Kidney epithelial cell (primary cell): Measurements from ENCODE around the gene TIMP2. TPM values are rescaled to one million over a fixed set of nuclear protein-coding genes. Genes with fewer than 3 reads are reported as not detected.

Experiments
- DNase-seq: peaks from one replicate; pipeline ENCODE4 v3.0.0-alpha.2; 2010; ENCODE audit warnings: low read depth
- H3K27me3 ChIP-seq: 2 replicates; pipeline ENCODE4 v1.6.0; 2011; ENCODE audit warnings: low read length; ENCODE audit not compliant: control insufficient read depth, insufficient read depth
- H3K36me3 ChIP-seq: 2 replicates; pipeline ENCODE4 v1.5.1; 2011; ENCODE audit warnings: low read length; ENCODE audit not compliant: control insufficient read depth, insufficient read depth
- H3K4me3 ChIP-seq: 2 replicates; pipeline ENCODE4 v1.5.1; 2011; ENCODE audit warnings: low read depth, mild to moderate bottlenecking, control low read depth, low read length
- CTCF ChIP-seq: IDR thresholded peaks from 2 replicates; pipeline ENCODE4 v1.5.1; 2011; ENCODE audit warnings: mild to moderate bottlenecking, moderate library complexity, low read length, control low read depth, inconsistent platforms; ENCODE audit not compliant: insufficient read depth, poor library complexity, severe bottlenecking
- total RNA-seq: library from RNA; depleted of rRNA; stranded (reverse); fragments of >200 nt; gene quantifications from 2 replicates; pipeline ENCODE4 v1.2.3, GENCODE V29; 2015

The TIMP2 gene
- total RNA-seq, 1 donor from 2014 or later: 130 TPM

DNA sequence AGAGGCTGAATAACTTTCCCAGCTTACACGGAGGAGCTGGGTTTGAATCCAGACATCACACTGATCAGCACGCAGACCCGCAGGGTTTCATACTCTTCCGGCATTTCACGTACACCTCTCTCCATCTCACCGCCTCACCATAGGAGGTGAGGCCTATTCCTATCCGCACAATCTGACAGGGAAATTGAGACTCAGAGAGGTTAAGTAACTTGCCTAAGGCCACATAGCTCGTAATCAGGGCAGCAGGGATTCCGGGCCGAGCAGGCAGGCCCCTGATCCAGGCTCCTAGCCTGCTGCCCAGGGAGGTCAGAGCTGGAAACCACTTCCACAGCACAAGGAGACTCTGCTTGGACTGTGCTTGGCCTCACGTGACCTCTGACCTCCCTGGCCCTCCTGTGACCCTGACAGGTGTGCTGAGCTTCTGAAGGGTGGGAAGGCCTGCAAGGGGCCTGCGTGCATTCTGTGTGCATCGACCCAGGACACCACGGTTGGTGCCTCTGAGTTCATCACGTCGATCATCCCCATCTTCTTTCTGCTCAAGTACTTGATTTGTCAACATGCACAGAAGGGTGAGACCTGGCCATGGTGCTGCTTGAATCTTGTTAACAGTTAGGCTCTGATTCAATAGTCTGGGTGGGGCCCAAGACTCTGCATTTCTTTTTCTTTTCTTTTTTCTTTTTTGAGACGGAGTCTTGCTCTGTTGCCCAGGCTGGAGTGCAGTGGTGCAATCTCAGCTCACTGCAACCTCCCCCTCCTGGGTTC lies 26.9 kb downstream of the TIMP2 start:
- peaks cover 2% of the 10 kb centered on the region for H3K36me3 ChIP-seq
- TF ChIP-seq CTCF: no peak
- H3K4me3 ChIP-seq: no peak overlapping the region
- DNase-seq: no peak
- H3K27me3 ChIP-seq: no peaks in the 10 kb centered on the region

DNA sequence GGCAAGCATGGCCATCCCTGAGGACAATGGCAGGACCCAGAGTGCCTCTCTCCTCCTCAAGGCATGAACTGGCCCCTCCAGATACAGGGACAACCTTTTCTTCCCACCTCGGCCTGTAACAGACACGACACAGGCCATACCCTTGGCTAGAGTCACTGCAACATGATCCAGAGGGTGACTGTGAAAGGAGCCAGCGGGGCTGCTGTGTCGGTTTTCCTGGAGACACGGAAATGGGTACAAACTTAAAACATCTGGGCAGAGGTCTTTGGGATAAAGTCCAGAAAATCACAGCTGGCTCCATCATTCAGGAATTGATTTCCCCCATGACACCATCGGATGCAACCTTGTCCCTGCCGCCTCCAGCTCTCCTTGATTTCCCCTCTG lies 27.5 kb downstream of the TIMP2 start:
- TF ChIP-seq CTCF: no peak
- DNase-seq: no peak
- H3K4me3 ChIP-seq: no peak overlapping the region
- H3K27me3 ChIP-seq: no peaks in the 10 kb centered on the region
- peaks cover 2% of the 10 kb centered on the region for H3K36me3 ChIP-seq

DNA sequence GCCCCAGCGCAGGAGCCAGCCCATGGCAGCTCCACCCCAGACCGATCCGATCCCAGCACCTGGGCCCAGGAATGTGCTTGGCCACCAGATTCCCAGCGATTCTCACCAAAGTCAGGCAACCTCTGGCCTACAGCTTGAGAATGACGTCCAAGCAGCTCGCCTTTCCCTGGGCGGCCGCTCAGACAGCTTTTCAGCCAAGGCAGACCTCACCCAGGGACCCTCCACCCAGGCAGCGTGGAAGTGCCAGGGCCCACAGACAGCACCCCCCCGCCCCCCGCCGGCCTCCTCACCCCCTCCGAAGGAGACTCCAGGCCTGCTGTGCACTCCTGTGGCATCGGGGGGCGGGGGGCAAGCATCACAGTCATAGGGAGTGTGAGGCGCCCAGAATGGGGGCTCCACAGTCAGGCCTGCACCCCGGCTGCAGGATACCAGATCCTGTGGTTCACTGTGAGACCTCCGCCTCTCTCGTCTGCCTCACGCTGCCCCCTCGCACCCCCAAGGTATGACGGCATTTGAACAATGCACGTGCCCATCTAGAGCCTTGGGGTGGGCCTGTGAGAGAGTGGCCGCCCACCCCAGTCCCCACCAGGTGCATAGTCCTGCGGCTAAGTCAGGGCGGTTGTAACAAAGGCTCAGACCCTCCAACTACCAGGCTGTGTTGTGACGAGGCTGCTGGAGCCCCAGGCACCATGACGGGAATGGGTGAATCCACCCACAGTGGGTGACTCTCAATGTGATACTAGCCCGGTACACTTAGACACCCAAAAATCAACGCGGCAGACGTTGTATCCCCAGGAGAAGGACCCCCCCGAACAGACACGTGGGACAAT lies 28.1 kb downstream of the TIMP2 start:
- Histone ChIP-seq H3K4me3 (no peak overlapping the region), H3K27me3 (no peaks in the 10 kb centered on the region), H3K36me3 (peaks cover 2% of the 10 kb centered on the region)
- TF ChIP-seq CTCF: no peak
- DNase-seq: no peak

DNA sequence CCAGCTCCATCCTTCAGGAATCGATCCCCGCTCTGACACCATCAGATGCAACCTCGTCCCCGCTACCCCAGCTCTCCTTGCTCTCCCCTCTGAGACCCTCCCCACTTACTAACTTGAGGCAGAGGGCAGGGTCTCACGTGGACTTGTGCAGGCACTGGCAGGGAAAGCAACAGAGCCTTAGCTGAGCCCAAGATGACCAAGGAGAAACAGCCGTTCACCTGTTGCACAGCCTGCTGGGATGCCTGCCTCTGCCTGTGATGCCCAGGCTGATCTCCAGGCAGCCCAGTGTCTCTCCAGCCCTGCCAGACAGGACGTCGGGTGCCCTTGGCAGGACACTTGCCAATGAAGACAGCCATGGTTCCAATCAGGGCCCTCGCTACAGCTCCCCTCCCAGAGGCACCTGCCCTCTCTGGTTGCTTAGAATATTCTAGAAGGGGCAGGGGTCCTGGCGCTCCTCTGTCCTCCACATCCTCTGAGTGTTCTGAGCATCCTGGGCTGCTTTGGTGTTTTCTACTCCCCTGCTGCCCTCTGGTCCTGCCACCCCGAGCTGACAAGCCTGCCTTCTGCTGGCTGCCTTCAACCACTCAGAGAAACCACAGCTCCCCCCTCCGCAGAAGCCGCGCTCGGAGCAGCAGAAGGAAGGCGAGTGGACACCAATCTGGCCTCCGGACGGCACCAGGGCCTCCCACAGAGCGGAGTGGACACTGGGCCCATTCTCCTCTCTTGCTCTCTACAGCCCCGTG lies 28.9 kb downstream of the TIMP2 start:
- TF ChIP-seq CTCF: no peak
- DNase-seq: no peak
- Histone ChIP-seq H3K4me3 (no peak overlapping the region), H3K27me3 (no peaks in the 10 kb centered on the region), H3K36me3 (peaks cover 2% of the 10 kb centered on the region)

GRCh38 chr17:78895322-78895721 lies 29.9 kb downstream of the TIMP2 start:
- no peak overlapping the region for H3K4me3 ChIP-seq
- TF ChIP-seq CTCF: no peak
- no peaks in the 10 kb centered on the region for H3K27me3 ChIP-seq
- peaks cover 2% of the 10 kb centered on the region for H3K36me3 ChIP-seq
- DNase-seq: no peak
